ENCODE results near the gene MKS1.

The MKS1 gene

GRCh38 chr17:58219007-58219788 lies at the start of gene MKS1:
Gene MKS1 (minus strand): TSS chr17:58219255. CDS start chr17:58219230, 25 bp downstream.
- peak; percentile 97 for DNase-seq

- no peak for DNase-seq
Observed at GRCh38 chr17:58268326-58268725, 49.3 kb upstream of the MKS1 start.

GRCh38 chr17:58267347-58268324 lies 48.6 kb upstream of the MKS1 start:
- no peak for DNase-seq

- no peak for DNase-seq
Observed at GRCh38 chr17:58265902-58266875, 47.1 kb upstream of the MKS1 start.

- DNase-seq: no peak
Observed at GRCh38 chr17:58265271-58265670, 46.2 kb upstream of the MKS1 start.

GRCh38 chr17:58264407-58265103 lies 45.5 kb upstream of the MKS1 start:
- no peak for DNase-seq

- no peak for DNase-seq
Observed at GRCh38 chr17:58263773-58264172, 44.7 kb upstream of the MKS1 start.

GRCh38 chr17:58262149-58262548 lies 43.1 kb upstream of the MKS1 start:
- no peak for DNase-seq

GRCh38 chr17:58254803-58255202 lies 35.7 kb upstream of the MKS1 start:
- DNase-seq: no peak

- no peak for DNase-seq
Observed at GRCh38 chr17:58253082-58253481, 34.0 kb upstream of the MKS1 start.

GRCh38 chr17:58252141-58252540 lies 33.1 kb upstream of the MKS1 start:
- DNase-seq: no peak

GRCh38 chr17:58250344-58251011 lies 31.4 kb upstream of the MKS1 start:
- DNase-seq: no peak

- DNase-seq: peak; percentile 79
Observed at GRCh38 chr17:58249270-58250133, 30.4 kb upstream of the MKS1 start.

- DNase-seq: no peak
Observed at GRCh38 chr17:58248955-58249269, 29.9 kb upstream of the MKS1 start.

GRCh38 chr17:58247511-58248363 lies 28.7 kb upstream of the MKS1 start:
- no peak for DNase-seq

GRCh38 chr17:58246781-58247180 lies 27.7 kb upstream of the MKS1 start:
- no peak for DNase-seq

- no peak for DNase-seq
Observed at GRCh38 chr17:58246104-58246740, 27.2 kb upstream of the MKS1 start.

- DNase-seq: no peak
Observed at GRCh38 chr17:58245428-58246103, 26.5 kb upstream of the MKS1 start.
